Bronchus fibroblast of lung (primary cell): ENCODE data around the gene YBX2. TPM values are rescaled to one million over a fixed set of nuclear protein-coding genes. Genes with fewer than 3 reads are reported as not detected.

ENCODE experiments used
- total RNA-seq: library from RNA; depleted of rRNA; stranded (reverse); fragments of >200 nt; gene quantifications from 2 replicates; pipeline ENCODE4 v1.2.3, GENCODE V29; 2015

Gene YBX2
- total RNA-seq, 1 donor from 2014 or later, result not detected

Other genes with a start within 250 kb of the YBX2 start
- not detected in 2 replicates for gene CLEC10A, start 214.4 kb downstream of the YBX2 start, total RNA-seq
- gene ASGR2, start 179.8 kb downstream of the YBX2 start, total RNA-seq, result not detected in 2 replicates
- 0.34 and 1.2 TPM in 2 replicates for gene ASGR1, start 115.3 kb downstream of the YBX2 start, total RNA-seq
- 7.9 and 8.9 TPM in 2 replicates for gene DLG4, start 74.8 kb downstream of the YBX2 start, total RNA-seq
- gene ACADVL, start 74.7 kb downstream of the YBX2 start, total RNA-seq, result 179 and 194 TPM in 2 replicates
- 57.5 and 65.3 TPM in 2 replicates for gene DVL2, start 60.1 kb downstream of the YBX2 start, total RNA-seq
- gene PHF23, start 55.2 kb downstream of the YBX2 start, total RNA-seq, result 41.5 and 42.4 TPM in 2 replicates
- 213 and 286 TPM in 2 replicates for gene GABARAP, start 52.2 kb downstream of the YBX2 start, total RNA-seq
- 58.0 and 67.5 TPM in 2 replicates for gene CTDNEP1, start 42.9 kb downstream of the YBX2 start, total RNA-seq
- 37.8 and 40.9 TPM in 2 replicates for gene ELP5, start 42.4 kb downstream of the YBX2 start, total RNA-seq
- 11.3 and 13.1 TPM in 2 replicates for gene CLDN7, start 32.2 kb downstream of the YBX2 start, total RNA-seq
- gene SLC2A4, start 12.9 kb downstream of the YBX2 start, total RNA-seq, result 0.15 and 1.0 TPM in 2 replicates
- 783 and 934 TPM in 2 replicates for gene EIF5A, start 13.0 kb upstream of the YBX2 start, total RNA-seq
- gene GPS2, start 20.7 kb upstream of the YBX2 start, total RNA-seq, result 70.6 and 96.3 TPM in 2 replicates
- gene NEURL4, start 34.7 kb upstream of the YBX2 start, total RNA-seq, result 9.9 and 12.2 TPM in 2 replicates
- gene ACAP1, start 41.9 kb upstream of the YBX2 start, total RNA-seq, result 0.50 and 1.2 TPM in 2 replicates
- gene KCTD11, start 57.5 kb upstream of the YBX2 start, total RNA-seq, result 7.6 and 7.9 TPM in 2 replicates
- gene TMEM95, start 60.5 kb upstream of the YBX2 start, total RNA-seq, result 0.15 TPM in 1 of 2 replicates, not detected in the other
- under 0.01 TPM in 1 of 2 replicates, not detected in the other for gene TNK1, start 86.5 kb upstream of the YBX2 start, total RNA-seq
- gene PLSCR3, start 99.9 kb upstream of the YBX2 start, total RNA-seq, result 43.9 and 45.8 TPM in 2 replicates
- 213 and 214 TPM in 2 replicates for gene TMEM256, start 109.5 kb upstream of the YBX2 start, total RNA-seq
- gene NLGN2, start 113.2 kb upstream of the YBX2 start, total RNA-seq, result 9.1 and 10.3 TPM in 2 replicates
- not detected in 2 replicates for gene SPEM1, start 125.7 kb upstream of the YBX2 start, total RNA-seq
- not detected in 2 replicates for gene SPEM2, start 131.0 kb upstream of the YBX2 start, total RNA-seq
- gene SPEM3, start 134.2 kb upstream of the YBX2 start, total RNA-seq, result not detected in 2 replicates
- 2.2 and 3.5 TPM in 2 replicates for gene TMEM102, start 140.8 kb upstream of the YBX2 start, total RNA-seq
- 0.30 TPM in 1 of 2 replicates, not detected in the other for gene FGF11, start 144.9 kb upstream of the YBX2 start, total RNA-seq
- gene CHRNB1, start 150.4 kb upstream of the YBX2 start, total RNA-seq, result 2.0 and 3.6 TPM in 2 replicates
- gene ZBTB4, start 185.0 kb upstream of the YBX2 start, total RNA-seq, result 15.3 and 16.6 TPM in 2 replicates
- not detected in 2 replicates for gene SLC35G6, start 186.8 kb upstream of the YBX2 start, total RNA-seq
- gene POLR2A, start 189.7 kb upstream of the YBX2 start, total RNA-seq, result 21.5 and 22.1 TPM in 2 replicates